K562 (cell line): Measurements from ENCODE around the gene SLC3A2. TPM values are rescaled to one million over a fixed set of nuclear protein-coding genes. Genes with fewer than 3 reads are reported as not detected.

ENCODE experiments used
- ARID4B ChIP-seq: sonication (generic); formaldehyde crosslinking; IDR thresholded peaks from 2 replicates; pipeline ENCODE4 v1.8.0; 2022; ENCODE audit warnings: mild to moderate bottlenecking, missing genetic modification reagents
- CTBP1 ChIP-seq: fragments of 450-650 bp; IDR thresholded peaks from 2 replicates; pipeline ENCODE4 v1.6.1; 2016; ENCODE audit warnings: borderline replicate concordance
- CXXC5 ChIP-seq: fragments of 250-450 bp; sonication (Bioruptor Pico); IDR thresholded peaks from 2 replicates; pipeline ENCODE4 v1.8.0; 2022; ENCODE audit warnings: inconsistent platforms, mild to moderate bottlenecking, moderate library complexity
- ESRRA ChIP-seq: fragments of 450-650 bp; IDR thresholded peaks from 2 replicates; pipeline ENCODE4 v1.6.1; 2014; ENCODE audit warnings: low read depth, mild to moderate bottlenecking, moderate library complexity, borderline replicate concordance
- HOXB6 ChIP-seq: fragments of 250-450 bp; sonication (Bioruptor Pico); IDR thresholded peaks from 2 replicates; pipeline ENCODE4 v1.5.1; 2022; ENCODE audit warnings: mild to moderate bottlenecking, borderline replicate concordance
- MAZ ChIP-seq, 2 experiments: fragments of 450-650 bp in 1 of 2; sonication (generic) in 1 of 2; formaldehyde crosslinking; IDR thresholded peaks in 1 of 2; conservative IDR thresholded peaks in 1 of 2; 2 replicates each; pipeline versions ENCODE4 v1.4.0 to v1.5.0; 2020; ENCODE audit warnings: mild to moderate bottlenecking in 1 of 2, missing genetic modification reagents in 1 of 2
- NR0B1 ChIP-seq: fragments of 450-650 bp; IDR thresholded peaks from one replicate; pipeline ENCODE4 v1.6.1; 2018; ENCODE audit warnings: mild to moderate bottlenecking, moderate library complexity; ENCODE audit not compliant: partially characterized antibody
- PRMT5 ChIP-seq: sonication (generic); formaldehyde crosslinking; IDR thresholded peaks from 2 replicates; pipeline ENCODE4 v1.5.0; 2020; ENCODE audit warnings: missing genetic modification reagents
- SMAD2 ChIP-seq: fragments of 150-350 bp; IDR thresholded peaks from 2 replicates; pipeline ENCODE4 v1.6.1; 2014; ENCODE audit warnings: low read depth, mild to moderate bottlenecking, low read length
- USF1 ChIP-seq: sonication (generic); formaldehyde crosslinking; IDR thresholded peaks from 2 replicates; pipeline ENCODE4 v1.9.0; 2022; ENCODE audit warnings: mild to moderate bottlenecking, missing genetic modification reagents
- ZFX ChIP-seq: sonication (generic); formaldehyde crosslinking; IDR thresholded peaks from 2 replicates; pipeline ENCODE4 v1.8.0; 2022; ENCODE audit warnings: mild to moderate bottlenecking, missing genetic modification reagents, moderate library complexity
- ZNF347 ChIP-seq: fragments of 450-650 bp; formaldehyde crosslinking; IDR thresholded peaks from 2 replicates; pipeline ENCODE4 v1.4.0; 2020; ENCODE audit warnings: low read depth, mild to moderate bottlenecking, moderate library complexity
- ZNF740 ChIP-seq, 3 experiments: fragments of 200-800 bp in 1 of 3; sonication (Bioruptor generic) in 1 of 3; sonication (generic) in 1 of 3; formaldehyde crosslinking in 1 of 3; IDR thresholded peaks; 2 replicates each; pipeline versions ENCODE4 v1.6.1 to v1.8.0; 2016 to 2022; ENCODE audit warnings: mild to moderate bottlenecking in 2 of 3, missing compliant biosample characterization in 2 of 3, missing genetic modification characterization in 2 of 3, missing genetic modification reagents in 1 of 3
- polyA plus RNA-seq, 8 experiments: library from polyadenylated mRNA; depleted of rRNA in 4 of 8; stranded (reverse) in 5 of 8; unstranded in 3 of 8; fragments of >200 nt; fragmentation: Nextera tagmentation in 2 of 8; fragmentation: Illumina TruSeq in 1 of 8; extraction: Ambion mirVana in 2 of 8; extraction: Trizol in 1 of 8; gene quantifications; 2 replicates each; pipeline versions ENCODE4 v1.2.1 to v1.2.3, GENCODE V29; 2011 to 2014; ENCODE audit warnings: inconsistent platforms in 1 of 8, missing spikeins in 1 of 8
- total RNA-seq, 7 experiments: library from RNA; depleted of rRNA in 6 of 7; stranded (reverse); fragments of >200 nt in 6 of 7; fragmentation: Illumina TruSeq in 2 of 7; extraction: Trizol in 2 of 7; gene quantifications; 2 replicates each; pipeline versions ENCODE4 v1.2.1 to v1.2.3, GENCODE V29; 2011 to 2021; ENCODE audit warnings: low replicate concordance in 1 of 7

The SLC3A2 gene
- total and polyA plus RNA-seq, 9 of the 15 experiments (the other 6 are each of a cell fraction or from before 2014, with no cell fraction given): 20.0 to 296 (median 214) TPM

- TF ChIP-seq ARID4B (CRISPR knock-in tag) (0 out of 2 replicates have a peak, but pooled peaks have one; percentile 25), CTBP1 (peak; percentile 41; the same call in 1 of the 2 replicates), HOXB6 (no peak), ESRRA (0 out of 2 replicates have a peak, but pooled peaks have one; percentile 56), USF1 (peak; percentile 16; the same call in 1 of the 2 replicates), ZNF347 (CRISPR knock-in tag) (no peak), PRMT5 (no peak), ZNF740 (CRISPR knock-in tag; IDR thresholded peaks at IDR 0.05) (peak; percentile 99), ZNF740 (tag; IDR thresholded peaks at IDR 0.05) (peak in 1 of 2 experiments; percentile 78; a peak in 2 of 4 replicates), MAZ (CRISPR knock-in tag; conservative IDR thresholded peaks at IDR 0.05 in 1 of 2, IDR thresholded peaks at IDR 0.05 in 1 of 2) (0 out of 4 replicates have a peak, but pooled peaks of 1 of the 2 experiments have one; percentile 34), ZFX (peak; percentile 29; the same call in 1 of the 2 replicates), SMAD2 (no peak), NR0B1 (no peak), CXXC5 (CRISPR knock-in tag) (peak; percentile 38; the same call in 1 of the 2 replicates)
Observed at GRCh38 chr11:62922653-62923431, 42.1 kb downstream of the SLC3A2 start (continued).
